Nephron (organoid): ENCODE data around the gene ABAT.

ENCODE experiments used
- H3K27ac Mint-ChIP-seq, 3 experiments: 2 replicates each; pipeline ENCODE4 v1.8.0; 2020; ENCODE audit warnings: mixed read lengths in 3 of 3, mild to moderate bottlenecking in 2 of 3, moderate library complexity in 1 of 3
- H3K27me3 Mint-ChIP-seq: 2 replicates; pipeline ENCODE4 v1.8.0; 2021; ENCODE audit warnings: low read depth, mild to moderate bottlenecking, moderate library complexity, mixed read lengths
- H3K36me3 Mint-ChIP-seq: 2 replicates; pipeline ENCODE4 v1.8.0; 2020; ENCODE audit warnings: low read depth, mixed read lengths
- H3K4me1 Mint-ChIP-seq: 2 replicates; pipeline ENCODE4 v1.8.0; 2020; ENCODE audit warnings: mixed read lengths
- H3K4me3 Mint-ChIP-seq, 3 experiments: 2 replicates each; pipeline ENCODE4 v1.8.0; 2020; ENCODE audit warnings: mild to moderate bottlenecking in 3 of 3, mixed read lengths in 3 of 3, moderate library complexity in 2 of 3
- H3K9me3 Mint-ChIP-seq: 2 replicates; pipeline ENCODE4 v1.8.0; 2020; ENCODE audit warnings: mixed read lengths
- CTCF ChIP-seq, 3 experiments: fragments of 200-600 bp; sonication (generic); IDR thresholded peaks; one replicate each; pipeline ENCODE4 v1.5.0; 2021; ENCODE audit warnings: antibody characterized with exemption in 3 of 3; ENCODE audit not compliant: unreplicated experiment in 3 of 3

ABAT gene

GRCh38 chr16:8812162-8812843, 137.9 kb downstream of the ABAT start:
- Mint-ChIP-seq H3K27me3 (no peaks in the 10 kb centered on the region), H3K4me3 (no peak overlapping the region), H3K9me3 (no peaks in the 10 kb centered on the region), H3K4me1 (no peaks in the 10 kb centered on the region), H3K36me3 (peaks cover 68% of the 10 kb centered on the region), H3K27ac (no peak overlapping the region)
- TF ChIP-seq CTCF (IDR thresholded peaks at IDR 0.05; ENCODE audit: unreplicated experiment in 3 of 3), result no peak

GRCh38 chr16:8814095-8814806, 139.8 kb downstream of the ABAT start:
- no peak overlapping the region for H3K27ac Mint-ChIP-seq
- peaks cover 68% of the 10 kb centered on the region for H3K36me3 Mint-ChIP-seq
- H3K9me3 Mint-ChIP-seq, result no peaks in the 10 kb centered on the region
- H3K4me3 Mint-ChIP-seq, result no peak overlapping the region
- TF ChIP-seq CTCF (IDR thresholded peaks at IDR 0.05; ENCODE audit: unreplicated experiment in 3 of 3), result no peak
- no peaks in the 10 kb centered on the region for H3K4me1 Mint-ChIP-seq
- H3K27me3 Mint-ChIP-seq, result no peaks in the 10 kb centered on the region

GRCh38 chr16:8816967-8817655, 142.7 kb downstream of the ABAT start:
- no peaks in the 10 kb centered on the region for H3K27me3 Mint-ChIP-seq
- no peaks in the 10 kb centered on the region for H3K4me1 Mint-ChIP-seq
- H3K36me3 Mint-ChIP-seq, result peaks cover 73% of the 10 kb centered on the region
- no peak for TF ChIP-seq CTCF (IDR thresholded peaks at IDR 0.05; ENCODE audit: unreplicated experiment in 3 of 3)
- no peak overlapping the region for H3K4me3 Mint-ChIP-seq
- no peaks in the 10 kb centered on the region for H3K9me3 Mint-ChIP-seq
- H3K27ac Mint-ChIP-seq, result no peak overlapping the region

GRCh38 chr16:8818504-8819270, 144.3 kb downstream of the ABAT start:
- no peaks in the 10 kb centered on the region for H3K9me3 Mint-ChIP-seq
- H3K27me3 Mint-ChIP-seq, result no peaks in the 10 kb centered on the region
- no peak overlapping the region for H3K4me3 Mint-ChIP-seq
- TF ChIP-seq CTCF (IDR thresholded peaks at IDR 0.05; ENCODE audit: unreplicated experiment in 3 of 3), result no peak
- H3K36me3 Mint-ChIP-seq, result peaks cover 71% of the 10 kb centered on the region
- H3K4me1 Mint-ChIP-seq, result no peaks in the 10 kb centered on the region
- no peak overlapping the region for H3K27ac Mint-ChIP-seq

- Mint-ChIP-seq H3K36me3 (peaks cover 74% of the 10 kb centered on the region), H3K9me3 (no peaks in the 10 kb centered on the region), H3K27me3 (no peaks in the 10 kb centered on the region), H3K27ac (no peak overlapping the region), H3K4me1 (no peaks in the 10 kb centered on the region), H3K4me3 (no peak overlapping the region)
- no peak for TF ChIP-seq CTCF (IDR thresholded peaks at IDR 0.05; ENCODE audit: unreplicated experiment in 3 of 3)
These were observed 145.1 kb downstream of the ABAT start for GRCh38 chr16:8819411-8820034.
